HG02840 (cell line): ENCODE measurements around the gene TBCA.
"Not testable (repeated sequence)": the region's sequence is repeated elsewhere in the genome, so short reads cannot be mapped to it uniquely, and the experiment has no call there.

ENCODE experiments used
- ATAC-seq: cut with Tn5 transposase; IDR thresholded peaks from one replicate; pipeline ENCODE4 v1.9.1; 2021; ENCODE audit warnings: mild to moderate bottlenecking, moderate library complexity, moderate number of reproducible peaks; ENCODE audit not compliant: unreplicated experiment, low FRiP score

Gene TBCA

DNA sequence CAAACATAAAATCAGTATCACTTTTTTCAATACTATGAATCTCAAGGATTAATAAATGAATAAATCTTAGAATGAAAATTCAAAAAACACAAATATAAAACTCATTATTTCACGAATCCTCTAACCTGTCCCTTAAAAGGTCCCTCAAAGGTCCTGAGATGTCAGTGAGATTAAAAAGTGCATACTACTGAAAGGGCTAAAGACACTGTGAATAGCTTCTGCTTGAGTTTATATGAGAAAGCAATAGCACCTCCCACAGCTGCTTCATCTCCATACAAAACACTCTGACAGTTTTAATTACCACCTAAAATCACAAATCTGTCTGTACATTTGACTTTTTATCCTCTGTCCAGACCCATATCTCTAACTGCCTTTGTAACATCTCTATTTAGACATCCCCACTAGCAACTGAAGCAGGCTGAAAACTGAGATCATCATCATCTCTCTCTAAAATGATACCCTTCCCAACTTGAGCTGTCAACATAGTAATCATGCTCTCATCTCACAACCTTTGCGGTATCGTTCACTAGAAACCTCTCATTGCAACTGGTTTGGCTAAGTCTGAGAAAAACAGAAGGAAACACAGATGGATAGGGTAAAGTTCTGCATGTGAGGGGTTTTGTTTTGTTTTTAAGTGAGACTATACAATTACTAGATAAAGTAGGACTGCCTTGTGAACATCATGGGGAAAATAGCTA, 56.3 kb downstream of the TBCA start:
- no peak for ATAC-seq

DNA sequence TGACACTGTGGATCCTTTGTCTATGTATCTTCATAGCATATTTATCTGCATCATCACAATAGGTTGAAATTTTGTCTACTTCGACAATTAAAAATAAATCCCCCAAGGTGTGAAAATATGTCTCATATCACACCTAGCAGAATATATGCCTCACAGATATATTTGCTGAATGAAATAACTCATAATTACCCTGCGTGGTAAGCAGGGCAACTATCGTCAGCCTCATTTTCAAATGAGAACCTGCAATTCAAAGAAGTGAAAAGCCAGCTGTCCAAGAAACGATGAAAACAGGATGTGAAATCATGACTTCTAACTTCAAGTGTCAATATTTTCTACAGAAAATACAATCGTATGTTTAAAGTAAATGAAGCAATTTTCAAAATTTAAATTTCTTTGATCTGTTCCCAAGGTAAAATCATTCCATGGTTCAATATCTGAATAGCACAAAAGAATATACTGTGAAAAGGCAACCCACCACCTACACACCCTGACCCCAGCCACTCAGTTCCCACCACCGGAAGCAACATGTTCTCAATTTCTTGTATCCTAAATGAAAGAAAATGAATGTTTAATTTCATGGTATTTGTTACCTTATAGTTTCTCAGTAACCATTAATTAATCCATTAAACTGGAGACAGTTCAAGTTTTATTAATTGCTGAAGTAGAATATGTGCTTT, 57.1 kb downstream of the TBCA start:
- no peak for ATAC-seq

DNA sequence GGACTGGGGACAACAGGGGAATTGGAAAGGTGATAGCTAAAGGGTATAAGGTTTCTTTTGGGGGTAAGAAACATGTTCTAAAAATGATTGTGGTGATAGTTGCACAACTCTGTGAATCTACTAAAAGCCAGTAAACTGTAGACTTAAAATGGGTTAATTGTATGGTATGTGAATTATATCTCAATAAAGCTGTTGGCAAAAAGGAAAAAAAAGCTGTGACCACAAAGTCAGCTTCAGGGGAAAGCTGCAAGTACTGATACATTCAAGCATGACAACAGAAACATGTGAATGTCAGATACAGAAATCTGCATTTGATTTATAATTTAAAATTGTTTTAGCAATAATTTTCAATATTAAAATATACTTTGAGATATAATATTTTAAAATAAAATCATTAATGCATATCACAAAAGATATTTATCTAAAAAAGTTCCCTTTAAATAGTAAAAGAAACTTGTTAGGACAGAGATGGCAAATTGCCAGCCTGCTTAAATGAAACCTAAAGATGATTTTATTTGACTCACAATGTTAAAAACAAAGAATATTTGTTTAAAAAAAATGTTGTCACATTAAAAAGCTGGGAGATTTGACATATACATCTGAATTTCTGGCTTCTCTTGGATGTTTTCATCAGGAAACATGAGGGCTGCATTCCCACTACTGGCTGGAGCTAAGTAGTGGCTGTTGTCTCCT, 66.0 kb downstream of the TBCA start:
- ATAC-seq, result no peak

DNA sequence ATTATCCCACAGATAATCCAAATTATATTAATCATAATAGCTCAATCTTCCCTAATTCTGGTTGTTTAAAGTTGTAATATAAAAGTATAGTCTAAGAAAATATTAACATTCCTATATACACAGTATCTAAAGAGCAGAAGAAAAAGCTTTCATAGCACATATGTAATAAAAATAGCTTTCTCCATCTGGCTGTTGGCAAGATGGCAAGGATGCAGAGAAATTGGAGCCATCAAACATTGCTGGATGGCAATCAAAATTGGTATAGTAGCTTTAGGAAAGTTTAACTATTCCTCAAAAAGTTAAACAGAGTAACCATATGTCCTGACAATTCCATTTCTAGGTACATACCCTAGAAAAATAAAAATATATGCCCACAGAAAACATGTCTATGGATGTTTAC, 66.8 kb downstream of the TBCA start:
- no peak for ATAC-seq

DNA sequence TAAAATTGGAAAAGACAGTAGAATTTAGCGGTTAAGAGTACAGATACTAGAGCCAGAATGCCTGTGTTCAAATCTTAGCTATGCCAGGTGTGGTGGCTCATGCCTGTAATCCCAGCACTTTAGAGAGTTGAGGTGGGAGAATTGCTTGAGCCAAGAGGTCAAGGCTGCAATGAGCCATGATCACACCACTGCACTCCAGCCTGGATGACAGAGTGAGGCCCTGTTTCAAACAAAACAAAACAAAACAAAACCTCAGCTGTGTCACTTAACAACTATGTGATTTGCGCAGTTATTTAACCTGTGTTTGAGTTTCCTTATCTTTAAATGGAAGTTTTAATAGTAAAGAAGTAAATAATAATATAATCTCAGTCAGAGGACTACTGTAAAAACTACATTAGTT, 68.3 kb downstream of the TBCA start:
- no peak for ATAC-seq

DNA sequence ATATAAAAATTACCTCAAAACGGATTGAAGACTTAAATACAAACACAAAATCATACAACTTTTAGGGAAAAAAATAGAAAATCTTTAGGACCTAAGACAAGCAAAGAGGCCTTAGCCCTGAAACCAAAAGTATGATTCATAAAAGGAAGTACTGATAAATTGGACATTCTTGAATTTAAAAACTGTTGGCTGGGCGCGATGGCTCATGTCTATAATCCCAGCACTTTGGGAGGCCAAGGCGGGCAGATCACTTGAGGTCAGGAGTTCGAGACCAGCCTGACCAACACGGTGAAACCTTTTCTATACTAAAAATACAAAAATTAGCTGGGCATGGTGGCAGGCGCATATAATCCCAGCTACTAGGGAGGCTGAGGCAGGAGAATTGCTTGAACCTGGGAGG, 76.6 kb downstream of the TBCA start:
- not testable (repeated sequence) for ATAC-seq

DNA sequence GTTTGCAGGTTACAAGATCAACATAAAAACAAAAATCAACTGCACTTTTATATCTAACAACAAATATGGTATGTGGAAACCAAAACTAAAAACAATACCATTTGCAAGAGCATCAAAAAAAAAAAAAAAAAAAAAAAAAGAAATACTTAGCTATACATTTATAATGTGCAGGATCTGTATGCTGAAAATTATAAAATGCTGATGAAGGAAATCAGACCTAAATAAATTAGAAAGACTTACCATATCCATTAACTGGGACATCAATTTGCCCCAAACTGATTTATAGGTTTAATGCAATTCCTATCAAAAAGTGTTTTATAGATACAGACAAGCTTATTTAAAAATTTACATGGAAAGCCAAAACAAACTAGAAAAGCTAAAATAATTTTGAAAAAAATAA, 77.2 kb downstream of the TBCA start:
- no peak for ATAC-seq

DNA sequence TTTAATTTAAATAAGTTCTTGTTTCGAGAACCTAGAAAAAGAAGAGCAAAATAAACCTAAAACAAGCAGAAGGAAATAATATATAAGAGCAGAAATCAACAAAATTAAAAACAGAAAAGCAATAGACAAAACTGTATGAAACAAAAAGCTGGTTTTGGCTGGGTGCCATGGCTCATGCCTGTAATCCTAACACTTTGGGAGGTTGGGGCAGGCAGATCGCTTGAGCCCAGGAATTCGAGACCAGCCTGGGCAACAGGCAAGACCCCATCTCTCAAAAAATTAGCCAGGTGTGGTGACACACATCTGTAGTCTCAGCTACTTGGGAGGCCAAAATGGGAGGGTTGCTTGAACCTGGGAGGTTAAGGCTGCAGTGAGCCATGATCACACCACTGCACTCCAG, 78.4 kb downstream of the TBCA start:
- no peak for ATAC-seq

DNA sequence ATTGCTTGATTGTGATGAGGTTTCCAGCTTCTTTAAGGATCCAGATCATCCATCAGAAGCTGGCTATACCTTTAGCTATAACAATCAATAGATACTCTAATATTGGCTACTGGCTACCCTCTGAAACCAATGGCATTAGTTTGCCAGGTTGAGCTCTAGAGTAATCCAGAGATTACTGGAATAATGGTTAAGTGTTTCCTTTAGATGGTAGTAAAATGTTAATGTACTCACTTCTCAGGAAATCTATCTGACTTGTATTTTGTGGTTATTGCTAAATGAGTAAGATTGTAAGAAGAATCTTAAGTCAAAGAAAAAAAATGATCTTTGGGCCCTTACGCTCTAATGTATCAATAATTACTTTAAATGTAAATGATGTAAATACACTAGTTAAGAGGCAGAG, 80.0 kb downstream of the TBCA start:
- no peak for ATAC-seq

DNA sequence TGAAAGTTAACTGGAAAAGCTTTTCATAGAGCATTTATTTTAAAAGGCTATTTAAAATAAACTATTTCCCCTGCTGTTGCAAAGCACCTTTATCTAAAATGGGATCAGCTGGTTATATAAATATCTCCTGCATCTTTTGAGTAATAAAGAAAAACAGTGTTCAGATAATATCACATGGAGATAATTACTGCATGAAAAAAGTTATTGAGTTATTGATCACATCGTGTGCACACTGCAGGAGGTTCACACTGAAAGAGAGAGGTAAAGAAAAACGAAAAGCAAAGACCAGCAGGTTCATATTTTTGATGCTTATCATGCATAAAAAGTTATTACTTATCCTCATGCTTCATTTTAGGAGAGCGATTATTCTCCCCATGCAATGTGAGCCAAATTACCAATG, 82.2 kb downstream of the TBCA start:
- ATAC-seq, result no peak

DNA sequence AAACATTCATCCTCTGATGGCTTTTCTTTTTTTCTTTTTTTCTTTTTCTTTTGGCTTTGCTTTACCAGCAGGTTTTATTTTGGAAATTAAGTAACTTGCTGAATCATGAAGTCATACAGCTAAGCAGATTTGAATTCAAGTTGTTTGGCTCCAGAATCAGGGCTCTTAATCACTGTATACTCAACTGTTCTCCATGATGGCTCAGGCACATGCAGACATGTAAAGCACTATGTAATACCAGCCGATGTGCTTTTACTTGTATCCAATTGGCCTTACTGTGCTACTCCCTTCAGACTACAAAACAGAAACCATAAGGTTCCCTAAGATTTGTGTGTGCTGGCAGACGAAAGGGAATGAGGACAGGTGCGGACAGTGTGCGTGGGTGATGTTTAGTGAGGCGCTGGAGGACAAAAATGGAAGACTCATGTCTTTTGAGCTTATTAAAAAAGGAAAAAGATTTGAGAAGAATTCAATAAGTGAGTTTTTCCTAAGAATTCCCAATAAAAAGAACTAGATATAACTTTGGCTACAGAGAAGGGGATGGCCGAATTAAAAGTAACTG, 92.9 kb downstream of the TBCA start:
- ATAC-seq, result no peak

DNA sequence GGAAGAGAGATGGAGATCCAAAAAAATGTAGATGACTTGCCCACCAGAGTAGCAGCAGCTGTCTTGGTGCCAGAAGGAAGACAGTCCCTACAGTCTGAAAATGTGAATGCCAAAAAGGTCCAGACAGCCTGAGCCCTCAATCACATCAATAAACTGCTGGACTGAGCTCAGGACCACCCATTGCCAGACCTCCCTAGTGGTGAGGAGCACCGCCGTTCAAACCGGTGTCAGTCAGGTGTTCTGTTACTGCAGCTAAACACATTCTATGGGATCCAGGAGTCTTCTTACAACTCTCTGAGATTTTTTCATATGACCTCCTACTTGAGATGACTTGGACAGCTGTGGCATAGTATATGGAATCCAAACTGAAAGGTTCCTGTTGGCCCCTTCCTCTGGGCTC, 105.6 kb downstream of the TBCA start:
- ATAC-seq, result no peak

DNA sequence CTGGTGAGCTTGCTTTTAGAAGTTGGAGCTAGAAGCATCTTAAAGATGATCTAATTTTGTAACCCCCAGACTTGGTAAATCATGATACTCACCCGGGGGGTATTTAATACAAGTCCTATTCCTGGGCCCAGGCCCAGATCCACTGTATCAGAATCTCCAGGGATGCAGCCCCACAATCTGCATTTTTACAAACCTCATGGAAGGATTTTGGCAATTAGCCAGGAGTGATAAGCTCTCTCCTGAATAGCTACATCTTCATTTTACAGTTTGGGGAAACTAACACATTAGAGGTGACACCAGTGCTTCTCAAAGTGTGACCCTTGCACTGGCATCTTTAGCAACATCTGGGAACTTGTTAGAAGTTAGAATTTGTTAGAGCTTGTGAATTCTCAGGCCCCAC, 106.5 kb downstream of the TBCA start:
- no peak for ATAC-seq

DNA sequence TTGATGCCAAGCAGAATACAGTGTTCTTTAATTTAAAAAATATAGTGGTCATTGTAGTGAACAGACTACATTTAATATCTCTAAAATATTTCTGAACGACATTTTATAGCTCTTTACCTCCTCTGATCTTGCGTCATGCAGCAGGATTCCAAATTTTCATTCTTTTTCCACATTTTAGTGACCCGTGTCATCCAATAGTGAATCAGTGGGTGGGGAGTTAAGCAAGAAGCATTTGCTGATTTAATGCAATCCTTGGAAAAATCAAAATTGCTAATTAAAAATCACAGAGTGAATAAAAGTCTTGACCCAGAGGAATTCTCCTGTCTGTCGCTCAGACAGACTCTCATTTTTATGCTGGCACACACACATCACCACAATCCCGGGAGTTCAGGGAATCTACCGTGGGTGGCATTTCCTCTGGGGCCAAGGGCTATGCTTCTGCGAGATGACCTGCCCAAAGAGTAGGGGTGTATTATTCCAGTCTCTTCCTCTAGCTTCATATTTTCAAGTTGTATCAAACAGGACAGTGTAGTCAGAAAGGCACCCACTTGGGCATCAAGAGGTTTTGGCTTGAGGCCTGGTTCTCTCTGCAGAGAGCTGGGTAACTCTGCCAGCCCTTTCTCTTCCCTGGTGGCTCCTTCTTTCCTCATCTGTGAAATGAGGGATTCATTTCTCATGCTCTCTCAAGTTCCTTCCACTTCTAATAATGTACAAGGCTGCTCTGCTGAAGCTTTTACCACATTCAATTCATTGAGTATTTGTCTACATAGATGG, 112.9 kb downstream of the TBCA start:
- no peak for ATAC-seq

DNA sequence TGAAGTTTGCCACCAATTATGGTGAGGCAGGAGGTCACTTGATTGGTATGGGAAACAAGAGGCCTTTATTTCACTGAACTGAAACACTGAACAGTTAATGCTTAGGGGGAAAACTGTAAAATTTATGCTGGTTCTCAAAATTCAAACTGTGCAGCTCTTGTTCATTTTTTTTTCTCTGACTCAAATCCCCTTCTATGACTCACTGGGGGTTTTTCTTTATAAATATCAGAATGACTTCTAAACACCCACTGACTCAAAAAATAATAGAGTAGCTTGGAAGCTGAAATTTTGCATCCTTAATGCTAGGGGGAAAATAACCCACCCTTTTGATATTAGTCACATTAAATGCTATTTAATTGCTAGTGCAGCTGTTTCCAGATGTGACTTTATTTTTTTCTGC, 113.5 kb downstream of the TBCA start:
- ATAC-seq, result no peak

DNA sequence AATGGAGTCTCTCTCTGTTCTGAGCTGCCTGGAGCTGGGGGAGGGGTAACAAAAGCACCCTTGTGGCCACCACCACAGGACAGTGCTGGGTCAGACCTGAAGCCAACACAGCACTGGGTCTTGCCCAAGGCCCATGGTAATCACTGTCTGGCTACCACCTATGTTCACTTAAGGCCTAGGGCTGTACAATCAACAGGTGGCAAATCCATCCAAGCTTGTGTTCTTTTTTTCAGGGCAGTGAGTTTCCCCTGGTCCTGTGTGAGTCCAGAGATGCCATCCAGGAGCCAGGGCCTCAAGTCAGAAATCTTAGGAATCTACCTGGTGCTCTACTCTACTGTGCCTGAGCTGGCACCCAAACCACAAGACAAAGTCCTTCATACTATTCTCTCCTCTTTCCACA, 117.5 kb downstream of the TBCA start:
- no peak for ATAC-seq

DNA sequence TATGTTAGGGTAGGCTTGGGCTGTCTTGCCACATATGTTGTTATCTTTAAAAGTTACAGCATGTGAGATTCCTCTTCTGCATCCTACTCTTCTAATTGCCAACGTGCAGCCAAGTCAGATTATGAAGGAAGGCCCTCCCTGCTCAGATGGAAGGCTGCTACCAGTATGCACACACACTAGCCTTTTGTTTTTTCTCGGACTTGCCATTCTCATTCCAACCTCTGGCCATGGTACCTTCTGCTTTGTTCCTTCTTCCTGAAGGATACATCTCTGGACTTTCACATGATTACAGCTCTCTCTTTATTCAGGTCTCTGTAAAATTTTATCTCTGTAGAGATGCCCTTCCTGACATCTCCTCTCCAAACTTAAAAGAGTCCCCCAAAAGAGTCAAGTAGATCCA, 124.8 kb downstream of the TBCA start:
- ATAC-seq, result no peak

DNA sequence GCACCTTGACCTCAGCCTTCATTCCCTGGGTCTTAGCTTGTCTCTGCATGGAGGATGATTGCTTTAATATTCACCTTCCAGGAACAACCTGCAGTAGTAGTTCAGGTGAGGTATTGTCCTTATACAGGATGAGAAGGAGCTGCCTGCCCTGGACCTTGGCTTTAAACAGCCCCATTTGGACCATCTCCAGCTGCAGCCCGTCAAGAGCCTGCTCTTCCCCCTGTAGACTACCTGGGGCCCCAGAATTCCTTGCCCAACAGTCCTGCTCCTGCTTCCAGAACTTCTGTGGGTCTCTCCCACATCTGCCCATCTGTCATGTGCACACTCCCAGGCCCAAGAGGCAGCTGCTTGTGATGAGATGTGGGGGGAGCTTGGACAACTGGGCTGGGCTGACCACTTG, 125.5 kb downstream of the TBCA start:
- no peak for ATAC-seq

DNA sequence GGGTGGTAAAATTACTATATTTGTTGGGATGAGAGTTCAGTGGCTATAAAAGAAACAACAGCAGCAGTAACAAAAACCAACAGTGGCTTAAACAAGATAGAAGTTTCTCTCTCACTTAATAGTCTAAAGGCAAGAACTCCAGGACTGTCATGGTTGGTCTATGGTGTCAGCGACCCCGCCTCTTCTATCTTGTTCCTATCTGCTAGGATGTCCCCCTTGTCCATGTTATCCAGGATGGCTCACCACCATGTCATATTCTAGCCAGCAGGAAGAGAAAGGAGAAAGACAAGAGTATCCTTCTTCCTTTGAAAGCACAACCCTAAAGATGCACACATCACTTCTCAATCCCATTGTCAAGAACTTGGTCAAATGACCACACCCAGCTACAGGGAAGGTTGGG, 126.4 kb downstream of the TBCA start:
- ATAC-seq, result no peak

DNA sequence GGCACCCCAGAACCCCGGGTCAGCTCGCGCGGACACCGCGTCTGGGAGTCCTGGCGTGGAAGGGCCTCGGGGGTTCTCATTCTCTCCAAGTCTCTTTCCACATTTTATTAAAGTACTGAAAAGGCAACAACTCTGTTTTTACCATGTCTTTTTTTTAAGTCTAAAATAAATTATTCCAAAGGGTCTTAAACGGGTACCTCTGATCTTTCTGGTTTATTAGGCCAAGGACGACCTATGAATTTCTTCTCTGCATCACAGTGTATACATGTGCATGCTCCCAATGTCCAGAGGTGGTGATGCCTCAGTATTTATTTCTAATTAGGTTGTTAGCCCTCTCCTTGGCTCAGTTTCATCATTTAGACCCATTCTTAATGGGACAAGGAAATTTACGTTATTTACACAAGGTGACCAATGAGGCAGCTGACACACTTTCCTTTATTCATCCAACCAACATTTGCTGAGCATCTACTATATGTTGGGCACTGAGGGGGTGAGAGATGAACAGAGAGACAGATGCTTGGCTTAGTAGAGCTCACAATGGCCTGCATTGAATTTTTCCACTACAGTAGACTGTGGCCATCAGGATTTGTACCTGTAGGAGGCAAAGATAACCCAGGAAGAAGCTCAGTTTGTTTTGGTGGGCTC, 130.0 kb downstream of the TBCA start:
- no peak for ATAC-seq
